BJ (cell line): Measurements from ENCODE around the gene HEMGN. TPM values are rescaled to one million over a fixed set of nuclear protein-coding genes. Genes with fewer than 3 reads are reported as not detected.

ENCODE experiments used
- CTCF ChIA-PET: fragments of 350-600 bp; formaldehyde crosslinking; extraction: SDS; loops from one replicate; lab custom pipeline; 2021; ENCODE audit warnings: antibody characterized with exemption, inconsistent platforms; lab: Yijun Ruan, JAX
- POLR2A ChIA-PET: fragments of 300-600 bp; sonication (Branson Sonifier 250); formaldehyde crosslinking; extraction: SDS; loops from one replicate; lab custom pipeline; 2021; ENCODE audit warnings: antibody characterized with exemption; lab: Charles Lee
- DNase-seq: peaks from one replicate; pipeline ENCODE4 v3.0.0-alpha.2; 2011; ENCODE audit warnings: low read depth
- H3K27me3 ChIP-seq: 2 replicates; pipeline ENCODE4 v1.6.0; 2011; ENCODE audit warnings: low read length; ENCODE audit not compliant: control insufficient read depth, insufficient read depth
- H3K36me3 ChIP-seq: 2 replicates; pipeline ENCODE4 v1.5.1; 2011; ENCODE audit warnings: low read length; ENCODE audit not compliant: control insufficient read depth, insufficient read depth
- H3K4me3 ChIP-seq: 2 replicates; pipeline ENCODE4 v1.5.1; 2011; ENCODE audit warnings: low read depth, mild to moderate bottlenecking, control low read depth, low read length
- CTCF ChIP-seq: IDR thresholded peaks from 2 replicates; pipeline ENCODE4 v1.5.1; 2011; ENCODE audit warnings: low read depth, mild to moderate bottlenecking, control low read depth, inconsistent platforms, low read length, moderate library complexity; ENCODE audit not compliant: insufficient read depth
- polyA plus RNA-seq: library from polyadenylated mRNA; depleted of rRNA; stranded (reverse); fragments of >200 nt; gene quantifications from 2 replicates; pipeline ENCODE4 v1.2.3, GENCODE V29; 2011

HEMGN gene
- polyA plus RNA-seq, 1 experiment: not detected

GRCh38 chr9:97936998-97937397 is 974 bp downstream of the HEMGN start:
- Histone ChIP-seq H3K4me3 (no peak overlapping the region), H3K27me3 (peaks cover 32% of the 10 kb centered on the region), H3K36me3 (no peaks in the 10 kb centered on the region)
- ChIA-PET CTCF (interaction anchor here (4.5 kb wide), 1 partner anchor 14 kb away, joined by 27 read pairs; the partner anchor contains the start of gene TRMO), POLR2A (no interaction called here)
- no peak for TF ChIP-seq CTCF
- no peak for DNase-seq

- no peak for DNase-seq
- peaks cover 26% of the 10 kb centered on the region for H3K27me3 ChIP-seq
- ChIA-PET POLR2A (no interaction called here), CTCF (interaction anchor here (1.7 to 4.5 kb wide), 2 partner anchors 12 to 15 kb away, joined by 4 to 27 read pairs; partner anchors contain the start of gene TRMO)
- H3K36me3 ChIP-seq: no peaks in the 10 kb centered on the region
- no peak for TF ChIP-seq CTCF
- H3K4me3 ChIP-seq: no peak overlapping the region
These were observed 2.7 kb downstream of the HEMGN start for GRCh38 chr9:97935276-97935675.

- H3K36me3 ChIP-seq: no peaks in the 10 kb centered on the region
- CTCF ChIA-PET: interaction anchor here (4.5 kb wide), 1 partner anchor 11 kb away, joined by 27 read pairs; the partner anchor contains the start of gene TRMO
- H3K27me3 ChIP-seq: peaks cover 25% of the 10 kb centered on the region
- no peak for TF ChIP-seq CTCF
- POLR2A ChIA-PET: no interaction called here
- H3K4me3 ChIP-seq: no peak overlapping the region
- DNase-seq: no peak
These were observed 3.5 kb downstream of the HEMGN start for GRCh38 chr9:97934321-97935115.

GRCh38 chr9:97933297-97933998 is 4.5 kb downstream of the HEMGN start:
- CTCF ChIA-PET: interaction anchor here (4.5 kb wide), 1 partner anchor 10 kb away, joined by 27 read pairs; the partner anchor contains the start of gene TRMO
- TF ChIP-seq CTCF: no peak
- Histone ChIP-seq H3K4me3 (no peak overlapping the region), H3K36me3 (no peaks in the 10 kb centered on the region), H3K27me3 (peaks cover 24% of the 10 kb centered on the region)
- POLR2A ChIA-PET: no interaction called here
- DNase-seq: no peak

- H3K36me3 ChIP-seq: no peaks in the 10 kb centered on the region
- ChIA-PET CTCF (interaction anchor here (1.1 kb wide), 1 partner anchor 9 kb away, joined by 3 read pairs; no protein-coding TSS in a partner anchor), POLR2A (no interaction called here)
- H3K4me3 ChIP-seq: no peak overlapping the region
- H3K27me3 ChIP-seq: peaks cover 18% of the 10 kb centered on the region
- no peak for DNase-seq
- no peak for TF ChIP-seq CTCF
These were observed 7.0 kb downstream of the HEMGN start for GRCh38 chr9:97930972-97931371.
